Fibroblast of villous mesenchyme (primary cell): ENCODE measurements around the gene ACAA2. TPM values are rescaled to one million over a fixed set of nuclear protein-coding genes. Genes with fewer than 3 reads are reported as not detected.

ENCODE experiments used
- DNase-seq: peaks from one replicate; pipeline ENCODE4 v3.0.0-alpha.2; 2010; ENCODE audit warnings: low read depth
- H3K4me3 ChIP-seq: 2 replicates; pipeline ENCODE4 v1.5.1; 2011; ENCODE audit warnings: low read depth, mild to moderate bottlenecking, low read length
- CTCF ChIP-seq: IDR thresholded peaks from 2 replicates; pipeline ENCODE4 v1.5.1; 2012; ENCODE audit warnings: low read depth, mild to moderate bottlenecking, low read length; ENCODE audit not compliant: insufficient read depth
- total RNA-seq: library from RNA; depleted of rRNA; stranded (reverse); fragments of >200 nt; gene quantifications from 2 replicates; pipeline ENCODE4 v1.2.3, GENCODE V29; 2012

The ACAA2 gene
- total RNA-seq, 1 donor, result 31.5 TPM

DNA sequence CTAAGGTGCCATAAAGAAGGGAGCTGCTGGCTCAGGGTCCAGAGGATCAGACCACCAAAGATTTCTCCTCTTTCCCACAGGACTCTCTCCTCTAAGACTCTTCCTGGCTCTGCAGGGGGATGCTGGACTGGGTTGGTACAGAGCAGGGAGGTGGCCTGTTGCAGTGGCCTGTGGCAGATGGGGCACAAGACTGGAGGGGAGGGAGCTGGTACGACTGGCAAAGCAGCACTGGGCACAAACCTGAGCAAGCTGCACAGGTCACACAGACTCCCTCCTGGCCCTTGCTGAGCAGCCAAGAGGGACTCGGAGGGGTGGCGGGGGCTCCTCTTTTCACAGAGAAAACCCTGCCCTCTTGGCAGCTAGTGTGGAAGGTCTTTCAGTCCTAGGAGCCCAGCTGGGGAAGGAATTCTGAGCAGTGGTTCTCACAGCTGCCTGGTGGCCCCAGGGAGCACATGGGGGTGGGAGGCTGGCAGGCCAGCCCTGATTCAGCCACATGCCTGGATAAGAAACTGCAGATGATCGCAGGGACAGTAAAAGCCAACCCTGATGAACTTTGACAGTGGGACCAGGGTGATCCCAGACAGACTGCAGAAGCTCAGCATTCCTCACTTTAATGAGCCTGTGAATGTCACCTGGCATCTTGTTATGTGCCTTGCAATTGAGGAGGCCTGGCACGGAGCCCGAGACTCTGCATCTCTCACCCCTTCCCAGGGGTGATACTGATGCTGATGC lies 32.5 kb upstream of the ACAA2 start:
- TF ChIP-seq CTCF, result no peak
- no peak overlapping the region for H3K4me3 ChIP-seq
- no peak for DNase-seq

GRCh38 chr18:49844903-49845302 lies 31.6 kb upstream of the ACAA2 start:
- no peak overlapping the region for H3K4me3 ChIP-seq
- no peak for DNase-seq
- TF ChIP-seq CTCF, result no peak

DNA sequence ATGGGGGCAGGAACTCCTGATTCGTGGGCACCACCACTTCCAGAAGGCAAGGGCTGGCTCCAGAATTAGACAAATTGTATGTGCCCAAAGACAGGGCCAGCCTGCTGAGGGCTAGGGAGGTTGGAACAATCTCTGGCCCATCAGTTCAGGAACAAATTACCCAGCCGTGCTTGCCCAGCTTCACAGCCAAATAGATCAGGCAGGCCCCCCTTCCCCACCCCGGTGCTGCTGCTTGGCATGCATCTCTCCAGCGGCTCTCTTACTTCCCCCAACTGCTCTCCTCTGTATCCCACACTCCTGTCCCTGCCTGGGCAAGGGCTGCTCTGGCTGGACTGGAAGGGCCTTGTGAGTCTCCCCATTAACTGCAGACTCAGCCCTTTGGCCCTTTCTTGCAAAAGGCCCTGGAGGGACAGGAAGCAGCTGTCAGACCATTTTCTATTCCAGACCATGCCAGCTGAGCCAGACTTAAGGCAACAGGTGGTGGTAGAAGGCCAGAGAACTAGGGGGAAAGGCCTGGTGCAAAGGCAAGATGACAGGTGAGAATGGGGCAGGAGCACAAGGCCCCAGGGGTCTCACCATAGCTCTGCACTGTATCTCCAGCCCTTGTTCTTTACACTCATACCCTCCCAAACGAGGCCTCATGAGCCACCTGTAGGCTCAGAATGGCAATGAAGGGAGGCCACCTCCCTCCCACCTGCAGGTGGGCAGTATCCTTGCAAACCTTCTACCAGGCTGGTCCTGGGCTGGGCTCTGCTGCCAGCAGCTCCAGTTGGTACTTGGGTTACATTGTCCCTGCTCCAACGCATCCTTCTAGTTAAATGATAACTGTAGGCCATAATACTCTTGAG lies 30.7 kb upstream of the ACAA2 start:
- H3K4me3 ChIP-seq, result no peak overlapping the region
- TF ChIP-seq CTCF, result no peak
- DNase-seq, result no peak

DNA sequence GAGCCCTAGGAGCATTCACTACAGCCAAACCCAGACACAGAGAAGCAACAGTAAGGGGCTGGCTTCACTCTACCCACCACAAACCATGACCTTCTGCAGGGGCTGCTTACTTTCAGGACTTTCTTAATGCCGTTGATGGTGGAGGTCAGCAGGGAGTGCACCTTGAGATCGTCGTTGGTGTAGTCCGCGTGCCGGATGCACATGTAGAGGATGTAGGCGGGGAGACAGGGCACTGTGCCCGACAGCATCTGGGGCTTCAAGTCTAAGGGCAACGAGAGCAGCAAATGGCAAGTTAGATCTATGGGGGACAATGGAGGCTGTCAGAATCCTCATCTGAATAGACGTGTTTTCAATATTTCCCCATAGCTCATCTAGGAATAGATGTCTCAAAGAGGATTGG lies 29.8 kb upstream of the ACAA2 start:
- no peak for TF ChIP-seq CTCF
- no peak overlapping the region for H3K4me3 ChIP-seq
- no peak for DNase-seq

GRCh38 chr18:49842656-49843055 lies 29.3 kb upstream of the ACAA2 start:
- H3K4me3 ChIP-seq, result no peak overlapping the region
- TF ChIP-seq CTCF, result no peak
- DNase-seq, result no peak

- H3K4me3 ChIP-seq, result no peak overlapping the region
- DNase-seq, result no peak
- no peak for TF ChIP-seq CTCF
Observed at GRCh38 chr18:49841236-49842217, 28.2 kb upstream of the ACAA2 start.
